HepG2 (cell line): ENCODE results near the gene AUH. TPM values are rescaled to one million over a fixed set of nuclear protein-coding genes. Genes with fewer than 3 reads are reported as not detected.
A peak's percentile ranks its signal among the peaks of the same experiment; 100 is the strongest.

ENCODE experiments used
- CCDC6 ChIP-seq: sonication (generic); formaldehyde crosslinking; IDR thresholded peaks from 2 replicates; pipeline ENCODE4 v1.8.1; 2022; ENCODE audit warnings: mild to moderate bottlenecking, missing genetic modification reagents, moderate library complexity
- DPF2 ChIP-seq: sonication (generic); formaldehyde crosslinking; IDR thresholded peaks from 2 replicates; pipeline ENCODE4 v1.4.0; 2020; ENCODE audit warnings: mild to moderate bottlenecking, low read depth, missing genetic modification reagents, borderline replicate concordance
- EP300 ChIP-seq, 3 experiments: sonication (generic) in 1 of 3; formaldehyde crosslinking in 1 of 3; IDR thresholded peaks; 2 replicates each; pipeline versions ENCODE4 v1.5.1 to v1.6.1; 2011 to 2020; ENCODE audit warnings: low read depth in 2 of 3, low read length in 2 of 3, borderline replicate concordance in 1 of 3, improper control_type of control experiment in 1 of 3, mild to moderate bottlenecking in 1 of 3, missing genetic modification reagents in 1 of 3, moderate library complexity in 1 of 3
- ERF ChIP-seq: IDR thresholded peaks from 2 replicates; pipeline ENCODE4 v1.6.1; 2018; ENCODE audit warnings: missing biosample characterization, missing genetic modification reagents
- HHEX ChIP-seq: IDR thresholded peaks from 2 replicates; pipeline ENCODE4 v1.6.1; 2016; ENCODE audit warnings: control low read depth
- JDP2 ChIP-seq: sonication (generic); formaldehyde crosslinking; IDR thresholded peaks from 2 replicates; pipeline ENCODE4 v1.8.1; 2022; ENCODE audit warnings: missing genetic modification reagents, borderline replicate concordance
- KLF6 ChIP-seq: IDR thresholded peaks from 2 replicates; pipeline ENCODE4 v1.8.0; 2016; ENCODE audit warnings: missing biosample characterization, missing genetic modification reagents
- SIN3A ChIP-seq: IDR thresholded peaks from 2 replicates; pipeline ENCODE4 v1.6.1; 2011; ENCODE audit warnings: low read depth, mild to moderate bottlenecking, control low read depth, low read length, borderline replicate concordance
- SMARCC2 ChIP-seq: fragments of 450-650 bp; IDR thresholded peaks from 2 replicates; pipeline ENCODE4 v1.6.1; 2017; ENCODE audit warnings: antibody characterized with exemption, mild to moderate bottlenecking
- TRIM24 ChIP-seq: sonication (generic); formaldehyde crosslinking; IDR thresholded peaks from 2 replicates; pipeline ENCODE4 v1.8.0; 2022; ENCODE audit warnings: mild to moderate bottlenecking, missing genetic modification reagents
- YEATS2 ChIP-seq: sonication (generic); formaldehyde crosslinking; IDR thresholded peaks from 2 replicates; pipeline ENCODE4 v1.4.0; 2020; ENCODE audit warnings: missing genetic modification reagents, borderline replicate concordance
- YEATS4 ChIP-seq: sonication (generic); formaldehyde crosslinking; IDR thresholded peaks from 2 replicates; pipeline ENCODE4 v1.4.0; 2020; ENCODE audit warnings: missing genetic modification reagents, borderline replicate concordance
- ZGPAT ChIP-seq: IDR thresholded peaks from 2 replicates; pipeline ENCODE4 v1.6.1; 2016; ENCODE audit warnings: mild to moderate bottlenecking
- ZNF407 ChIP-seq: sonication (generic); formaldehyde crosslinking; IDR thresholded peaks from one replicate; pipeline ENCODE4 v1.5.1; 2020; ENCODE audit warnings: mild to moderate bottlenecking, missing genetic modification reagents; ENCODE audit errors: not compliant biosample characterization
- ZNF773 ChIP-seq: sonication (generic); formaldehyde crosslinking; IDR thresholded peaks from 2 replicates; pipeline ENCODE4 v1.4.0; 2020; ENCODE audit warnings: missing genetic modification reagents, borderline replicate concordance
- ZSCAN21 ChIP-seq: sonication (generic); formaldehyde crosslinking; IDR thresholded peaks from 2 replicates; pipeline ENCODE4 v1.8.0; 2022; ENCODE audit warnings: mild to moderate bottlenecking, missing genetic modification reagents, moderate library complexity, borderline replicate concordance
- polyA plus RNA-seq, 8 experiments: library from polyadenylated mRNA; depleted of rRNA in 3 of 8; stranded (reverse) in 7 of 8; unstranded in 1 of 8; fragments of >200 nt; fragmentation: Illumina TruSeq in 4 of 8; extraction: Trizol in 4 of 8; gene quantifications; 2 replicates each; pipeline versions ENCODE4 v1.2.1 to v1.2.3, GENCODE V29; 2011 to 2016; ENCODE audit warnings: low read depth in 4 of 8, missing spikeins in 1 of 8, mixed read lengths in 1 of 8; ENCODE audit not compliant: insufficient read depth in 1 of 8
- total RNA-seq, 5 experiments: library from RNA; depleted of rRNA; stranded (reverse); fragments of >200 nt; fragmentation: Illumina TruSeq; extraction: Trizol; gene quantifications; 2 replicates each; pipeline ENCODE4 v1.2.3, GENCODE V29; 2016; ENCODE audit warnings: low read depth in 1 of 5
- TF ChIP-seq, protein P1 (sequence below): sonication (generic); formaldehyde crosslinking; IDR thresholded peaks from 2 replicates; pipeline ENCODE4 v1.4.0; 2020; ENCODE audit warnings: mild to moderate bottlenecking, missing genetic modification reagents
- TF ChIP-seq, protein P2 (sequence below): sonication (generic); formaldehyde crosslinking; IDR thresholded peaks from 2 replicates; pipeline ENCODE4 v1.8.0; 2022; ENCODE audit warnings: mild to moderate bottlenecking, missing genetic modification reagents, borderline replicate concordance

AUH gene
- total and polyA plus RNA-seq, 2 of the 13 experiments (the other 11 are each of a cell fraction or from before 2014, with no cell fraction given), result 25.8 to 31.9 TPM

DNA sequence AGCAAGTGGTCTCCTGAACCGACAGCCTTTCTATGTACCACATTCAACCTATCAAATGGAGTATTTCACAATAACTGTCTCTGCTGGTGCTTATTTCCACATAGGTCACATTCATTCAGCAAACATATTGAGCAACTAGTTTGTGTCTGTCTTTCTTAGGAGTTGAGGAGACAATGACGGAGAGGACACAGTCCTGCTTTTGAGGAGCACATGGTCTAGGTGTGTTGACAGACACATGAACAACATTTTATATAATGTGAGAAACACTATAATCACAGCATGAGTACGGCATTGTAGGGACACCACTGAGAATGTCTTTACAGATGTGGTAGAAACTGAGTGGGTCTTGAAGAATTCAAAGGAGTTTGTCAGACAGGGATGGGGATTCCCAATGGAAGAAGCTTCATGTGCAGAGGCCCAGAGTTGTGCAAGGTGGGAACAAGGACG, 33.4 kb upstream of the AUH start (continued):
- no peak for TF ChIP-seq ZSCAN21 (CRISPR knock-in tag)
- TF ChIP-seq KLF6 (CRISPR knock-in tag), result peak; percentile 85
- TF ChIP-seq HHEX (CRISPR knock-in tag), result 0 out of 2 replicates have a peak, but pooled peaks have one; percentile 12
- TF ChIP-seq, protein P1, sequence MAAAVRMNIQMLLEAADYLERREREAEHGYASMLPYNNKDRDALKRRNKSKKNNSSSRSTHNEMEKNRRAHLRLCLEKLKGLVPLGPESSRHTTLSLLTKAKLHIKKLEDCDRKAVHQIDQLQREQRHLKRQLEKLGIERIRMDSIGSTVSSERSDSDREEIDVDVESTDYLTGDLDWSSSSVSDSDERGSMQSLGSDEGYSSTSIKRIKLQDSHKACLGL (CRISPR knock-in tag), result no peak
- peak; percentile 89 to 95; a peak in 3 of 4 replicates for TF ChIP-seq EP300 (IDR thresholded peaks at IDR 0.05; ENCODE audit: low read depth in 2 of 2, low read length in 2 of 2)
- TF ChIP-seq EP300 (CRISPR knock-in tag; IDR thresholded peaks at IDR 0.05; ENCODE audit: borderline replicate concordance), result peak; percentile 77
- peak; percentile 99 for TF ChIP-seq TRIM24
- TF ChIP-seq ZGPAT (CRISPR knock-in tag), result peak; percentile 88
- TF ChIP-seq ZNF773 (CRISPR knock-in tag), result no peak
- TF ChIP-seq SMARCC2, result 0 out of 2 replicates have a peak, but pooled peaks have one; percentile 5
- 0 out of 2 replicates have a peak, but pooled peaks have one; percentile 31 for TF ChIP-seq SIN3A
- TF ChIP-seq ERF, result peak; percentile 84; the same call in 1 of the 2 replicates
- TF ChIP-seq YEATS2 (CRISPR knock-in tag), result peak; percentile 65; the same call in 1 of the 2 replicates
- TF ChIP-seq ZNF407 (CRISPR knock-in tag), result no peak
- TF ChIP-seq YEATS4 (CRISPR knock-in tag), result 0 out of 2 replicates have a peak, but pooled peaks have one; percentile 35
- TF ChIP-seq CCDC6, result no peak
- peak; percentile 90 for TF ChIP-seq DPF2 (CRISPR knock-in tag)
- TF ChIP-seq, protein P2, sequence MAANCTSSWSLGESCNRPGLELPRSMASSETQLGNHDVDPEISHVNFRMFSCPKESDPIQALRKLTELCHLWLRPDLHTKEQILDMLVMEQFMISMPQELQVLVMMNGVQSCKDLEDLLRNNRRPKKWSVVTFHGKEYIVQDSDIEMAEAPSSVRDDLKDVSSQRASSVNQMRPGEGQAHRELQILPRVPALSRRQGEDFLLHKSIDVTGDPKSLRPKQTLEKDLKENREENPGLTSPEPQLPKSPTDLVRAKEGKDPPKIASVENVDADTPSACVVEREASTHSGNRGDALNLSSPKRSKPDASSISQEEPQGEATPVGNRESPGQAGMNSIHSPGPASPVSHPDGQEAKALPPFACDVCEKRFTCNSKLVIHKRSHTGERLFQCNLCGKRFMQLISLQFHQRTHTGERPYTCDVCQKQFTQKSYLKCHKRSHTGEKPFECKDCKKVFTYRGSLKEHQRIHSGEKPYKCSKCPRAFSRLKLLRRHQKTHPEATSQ (CRISPR knock-in tag), result no peak
- TF ChIP-seq JDP2 (CRISPR knock-in tag), result no peak
